GM12892 (cell line): ENCODE data around the gene CCDC13.

Experiments used
- POLR2A ChIP-seq: IDR thresholded peaks from 2 replicates; pipeline ENCODE4 v1.6.1; 2011; ENCODE audit warnings: low read depth, low read length, control low read depth
- POLR2AphosphoS5 ChIP-seq: IDR thresholded peaks from 2 replicates; pipeline ENCODE4 v1.6.1; 2011; ENCODE audit warnings: low read depth, low read length, control low read depth

DNA sequence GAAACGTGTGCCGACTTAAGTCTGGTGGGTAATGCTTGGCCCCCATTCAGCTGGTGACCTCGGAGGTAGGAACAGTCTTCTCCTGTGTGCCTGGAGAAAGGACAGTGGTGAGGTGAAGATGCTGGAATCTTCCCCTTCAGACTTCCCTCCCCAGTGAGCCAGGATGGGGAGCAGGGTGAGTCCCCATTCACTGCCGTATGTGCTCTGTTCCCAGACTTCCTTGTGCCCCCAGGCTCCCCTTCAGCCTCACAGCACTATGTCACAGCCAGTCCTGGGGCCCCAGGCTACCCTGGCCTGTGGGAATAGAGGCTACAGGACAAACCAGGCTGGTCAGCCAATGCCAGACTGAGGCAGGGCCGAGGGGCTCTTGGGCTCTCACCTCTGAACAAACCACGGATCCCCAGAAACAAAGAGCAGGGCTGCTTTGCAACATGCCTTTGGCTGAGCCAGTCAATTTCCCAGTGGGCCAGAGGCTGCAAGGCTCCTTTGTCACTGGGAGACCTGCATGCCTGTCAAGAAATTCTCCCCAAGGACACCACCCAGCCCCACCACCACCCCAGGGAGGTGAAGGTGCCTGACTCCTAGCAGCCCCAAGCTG lies 38.7 kb downstream of the CCDC13 start:
- TF ChIP-seq POLR2AphosphoS5: no peak
- TF ChIP-seq POLR2A: no peak
